GM12878 (cell line): ENCODE measurements around the gene ZNF687. TPM values are rescaled to one million over a fixed set of nuclear protein-coding genes. Genes with fewer than 3 reads are reported as not detected.

ENCODE experiments used
- ATAC-seq: fragments of 200-7000 bp; cut with Tn5 transposase; 3 replicates; pipeline ENCODE4 v1.9.1; 2020; ENCODE audit warnings: mild to moderate bottlenecking, moderate library complexity
- BruUV-seq: library from RNA; stranded (reverse); fragments of 400-500 nt; replicated peaks from 2 replicates; lab custom pipeline; 2021; lab: Mats Ljungman, UMichigan
- CTCF ChIA-PET: fragments of 300-600 bp; sonication (Branson Sonifier 250); formaldehyde crosslinking; extraction: SDS; loops from one replicate; lab custom pipeline; 2021; ENCODE audit warnings: inconsistent platforms; lab: Yijun Ruan, JAX
- POLR2A ChIA-PET: fragments of 350-600 bp; formaldehyde crosslinking; extraction: SDS; loops from one replicate; lab custom pipeline; 2021; ENCODE audit warnings: inconsistent platforms; lab: Charles Lee
- RAD21 ChIA-PET: fragments of 300-600 bp; sonication (Branson Sonifier 250); formaldehyde crosslinking; loops from one replicate; lab custom pipeline; 2023; ENCODE audit warnings: antibody characterized with exemption; ENCODE audit not compliant: unreplicated experiment; lab: Charles Lee
- SMC1A ChIA-PET: fragments of 300-600 bp; sonication (Branson Sonifier 250); formaldehyde crosslinking; loops from one replicate; lab custom pipeline; 2023; ENCODE audit not compliant: unreplicated experiment, uncharacterized antibody; lab: Charles Lee
- DNase-seq: peaks from one replicate; pipeline ENCODE4 v3.0.0-alpha.2; 2011; ENCODE audit warnings: low read depth, low spot score
- FAIRE-seq: peaks from 3 replicates; lab custom pipeline; 2011; peaks lifted over from hg19 to GRCh38; lab: Jason Lieb, UNC
- H2AFZ ChIP-seq: 2 replicates; pipeline ENCODE4 v1.6.0; 2011; ENCODE audit warnings: low read depth, low read length, control low read depth; ENCODE audit not compliant: control insufficient read depth
- H3K27ac ChIP-seq: 2 replicates; pipeline ENCODE4 v1.5.1; 2011; ENCODE audit warnings: control low read depth; ENCODE audit not compliant: control insufficient read depth, insufficient read depth
- H3K27me3 ChIP-seq, 2 experiments: replicated peaks in 1 of 2; 2 replicates each; pipeline versions ENCODE4 v1.6.0 to v1.6.1; 2011; ENCODE audit warnings: low read length in 1 of 2; ENCODE audit not compliant: control insufficient read depth in 2 of 2, insufficient read depth in 2 of 2
- H3K36me3 ChIP-seq, 2 experiments: 2 replicates each; pipeline ENCODE4 v1.5.1; 2011; ENCODE audit warnings: low read length in 1 of 2; ENCODE audit not compliant: control insufficient read depth in 2 of 2, insufficient read depth in 2 of 2
- H3K4me1 ChIP-seq: 2 replicates; pipeline ENCODE4 v1.6.1; 2011; ENCODE audit warnings: mild to moderate bottlenecking, low read length, moderate library complexity, mixed read lengths; ENCODE audit not compliant: control insufficient read depth, insufficient read depth
- H3K4me2 ChIP-seq: 2 replicates; pipeline ENCODE4 v1.6.0; 2011; ENCODE audit warnings: control low read depth; ENCODE audit not compliant: control insufficient read depth, insufficient read depth
- H3K4me3 ChIP-seq: fragments of 200-600 bp; sonication (generic); 2 replicates; pipeline ENCODE4 v1.5.1; 2016
- H3K79me2 ChIP-seq: 2 replicates; pipeline ENCODE4 v1.6.0; 2011; ENCODE audit warnings: low read length; ENCODE audit not compliant: control insufficient read depth, insufficient read depth
- H3K9ac ChIP-seq: 2 replicates; pipeline ENCODE4 v1.8.0; 2011; ENCODE audit warnings: low read length, control low read depth, mixed read lengths; ENCODE audit not compliant: control insufficient read depth, insufficient read depth
- H3K9me3 ChIP-seq: replicated peaks from 3 replicates; pipeline ENCODE4 v1.5.1; 2011; ENCODE audit warnings: mild to moderate bottlenecking, low read length; ENCODE audit not compliant: control insufficient read depth, insufficient read depth
- H4K20me1 ChIP-seq: 2 replicates; pipeline ENCODE4 v1.6.0; 2011; ENCODE audit not compliant: control insufficient read depth, insufficient read depth
- SMAD5 ChIP-seq: IDR thresholded peaks from 2 replicates; pipeline ENCODE4 v1.6.1; 2016; ENCODE audit warnings: antibody characterized with exemption, low read depth
- STAT1 ChIP-seq: fragments of 450-650 bp; conservative IDR thresholded peaks from 2 replicates; pipeline ENCODE4 v1.6.1; 2014; ENCODE audit warnings: antibody characterized with exemption, mild to moderate bottlenecking
- ZBED1 ChIP-seq: IDR thresholded peaks from 2 replicates; pipeline ENCODE4 v1.6.1; 2016; ENCODE audit warnings: borderline replicate concordance
- WGBS: methylation state at CpG from one replicate; pipeline ENCODE4 v1.1.6; 2016; ENCODE audit warnings: low lambda C conversion rate; ENCODE audit not compliant: insufficient replicate concordance, insufficient coverage; ENCODE audit errors: missing lambda C conversion rate; 5-methylcytosine and 5-hydroxymethylcytosine counted together
- in situ Hi-C: fragments of 300-500 bp; cut with MboI; formaldehyde crosslinking; loops from 9 replicates; pipeline ENCODE4 v1.14.3; 2018; ENCODE audit warnings: mixed read lengths
- intact Hi-C: fragments of 100-400 bp; cut with micrococcal nuclease; formaldehyde crosslinking; loops from one replicate; pipeline ENCODE4 v1.14.2; 2022; ENCODE audit not compliant: unreplicated experiment
- polyA plus RNA-seq, 11 experiments: library from polyadenylated mRNA; depleted of rRNA in 4 of 11; unstranded in 6 of 11; stranded (reverse) in 5 of 11; fragments of >200 nt; fragmentation: Nextera tagmentation in 4 of 11; fragmentation: Illumina TruSeq in 1 of 11; extraction: Ambion mirVana in 4 of 11; extraction: Trizol in 1 of 11; gene quantifications; 1 replicate in 1 of 11; 2 replicates in 10 of 11; pipeline versions ENCODE4 v1.2.1 to v1.2.3, GENCODE V29; 2011 to 2016; ENCODE audit warnings: inconsistent platforms in 2 of 11, missing spikeins in 2 of 11, low read depth in 1 of 11
- total RNA-seq, 4 experiments: library from RNA; depleted of rRNA in 3 of 4; stranded (reverse); fragments of >200 nt in 3 of 4; fragmentation: Illumina TruSeq in 1 of 4; extraction: Trizol in 1 of 4; gene quantifications; 2 replicates each; pipeline versions ENCODE4 v1.2.1 to v1.2.3, GENCODE V29; 2013 to 2021
- TF ChIP-seq, protein P1 (sequence below): fragments of 450-650 bp; IDR thresholded peaks from 2 replicates; pipeline ENCODE4 v1.6.1; 2017; ENCODE audit warnings: mild to moderate bottlenecking
- TF ChIP-seq, protein P2 (sequence below): fragments of 450-650 bp; IDR thresholded peaks from 2 replicates; pipeline ENCODE4 v1.6.1; 2014; ENCODE audit warnings: mild to moderate bottlenecking

ZNF687 gene
- total and polyA plus RNA-seq, 10 of the 15 experiments (the other 5 are each of a cell fraction or from before 2014, with no cell fraction given) = 0.08 to 30.9 (median 9.9) TPM

DNA sequence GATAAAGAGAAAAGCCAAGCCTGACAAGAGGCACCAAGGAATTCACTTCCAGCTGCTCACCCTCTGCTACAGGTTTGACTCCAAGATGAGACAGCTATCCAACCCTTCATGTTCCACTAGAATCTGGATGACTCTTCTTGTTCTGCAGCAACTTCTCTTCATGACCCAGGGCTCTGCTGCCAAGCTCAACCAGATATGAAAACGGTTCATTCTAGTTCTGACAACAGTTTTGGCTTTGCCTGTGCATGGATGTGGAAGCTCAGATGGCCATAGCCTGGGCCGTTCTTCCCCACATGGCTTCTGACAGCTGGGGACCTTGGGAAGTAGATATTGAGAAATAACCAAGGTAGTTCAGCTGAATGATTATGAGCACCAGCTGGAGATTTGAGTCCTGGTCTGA lies 31.4 kb downstream of the ZNF687 start:
- POLR2A ChIA-PET = interaction anchor here (0.5 to 4.8 kb wide), 4 partner anchors 14 to 464 kb away, joined by 3 to 19 read pairs (median 6); partner anchors contain the start of gene PI4KB

More for the DNA sequence above, 31.4 kb downstream of the ZNF687 start:
- H3K27ac ChIP-seq = no peak overlapping the region
- TF ChIP-seq ZBED1 = no peak
- TF ChIP-seq STAT1 = no peak
- TF ChIP-seq, protein P1, sequence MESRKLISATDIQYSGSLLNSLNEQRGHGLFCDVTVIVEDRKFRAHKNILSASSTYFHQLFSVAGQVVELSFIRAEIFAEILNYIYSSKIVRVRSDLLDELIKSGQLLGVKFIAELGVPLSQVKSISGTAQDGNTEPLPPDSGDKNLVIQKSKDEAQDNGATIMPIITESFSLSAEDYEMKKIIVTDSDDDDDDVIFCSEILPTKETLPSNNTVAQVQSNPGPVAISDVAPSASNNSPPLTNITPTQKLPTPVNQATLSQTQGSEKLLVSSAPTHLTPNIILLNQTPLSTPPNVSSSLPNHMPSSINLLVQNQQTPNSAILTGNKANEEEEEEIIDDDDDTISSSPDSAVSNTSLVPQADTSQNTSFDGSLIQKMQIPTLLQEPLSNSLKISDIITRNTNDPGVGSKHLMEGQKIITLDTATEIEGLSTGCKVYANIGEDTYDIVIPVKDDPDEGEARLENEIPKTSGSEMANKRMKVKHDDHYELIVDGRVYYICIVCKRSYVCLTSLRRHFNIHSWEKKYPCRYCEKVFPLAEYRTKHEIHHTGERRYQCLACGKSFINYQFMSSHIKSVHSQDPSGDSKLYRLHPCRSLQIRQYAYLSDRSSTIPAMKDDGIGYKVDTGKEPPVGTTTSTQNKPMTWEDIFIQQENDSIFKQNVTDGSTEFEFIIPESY = no peak
- TF ChIP-seq SMAD5 = no peak
- TF ChIP-seq, protein P2, sequence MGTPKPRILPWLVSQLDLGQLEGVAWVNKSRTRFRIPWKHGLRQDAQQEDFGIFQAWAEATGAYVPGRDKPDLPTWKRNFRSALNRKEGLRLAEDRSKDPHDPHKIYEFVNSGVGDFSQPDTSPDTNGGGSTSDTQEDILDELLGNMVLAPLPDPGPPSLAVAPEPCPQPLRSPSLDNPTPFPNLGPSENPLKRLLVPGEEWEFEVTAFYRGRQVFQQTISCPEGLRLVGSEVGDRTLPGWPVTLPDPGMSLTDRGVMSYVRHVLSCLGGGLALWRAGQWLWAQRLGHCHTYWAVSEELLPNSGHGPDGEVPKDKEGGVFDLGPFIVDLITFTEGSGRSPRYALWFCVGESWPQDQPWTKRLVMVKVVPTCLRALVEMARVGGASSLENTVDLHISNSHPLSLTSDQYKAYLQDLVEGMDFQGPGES = no peak
- SMC1A ChIA-PET = interaction anchor here (1.1 to 2.3 kb wide), 2 partner anchors 14 to 86 kb away, joined by 3 to 12 read pairs; partner anchors contain the start of genes PI4KB and PSMB4
- RAD21 ChIA-PET = interaction anchor here (1.8 kb wide), 1 partner anchor 27 kb away, joined by 4 read pairs; no protein-coding TSS in a partner anchor
- ATAC-seq (no peak), DNase-seq (no peak), FAIRE-seq (no peak)
- H3K36me3 ChIP-seq = peaks cover 10 to 37% of the 10 kb centered on the region in 2 experiments
- 0 out of 2 replicates have a peak, but pooled peaks cover 2% of the 10 kb centered on the region for H4K20me1 ChIP-seq
- H2AFZ ChIP-seq = no peak overlapping the region
- in situ Hi-C loops = no loop called here
- H3K9me3 ChIP-seq = no peaks in the 10 kb centered on the region
- H3K27me3 ChIP-seq = no peaks in the 10 kb centered on the region
- TSS peak; percentile 6 for BruUV-seq
- no peak overlapping the region for H3K4me3 ChIP-seq
- no peaks in the 10 kb centered on the region for H3K4me1 ChIP-seq
- intact Hi-C loops = no loop called here
- CTCF ChIA-PET = interaction anchor here (0.7 to 2.8 kb wide), 2 partner anchors 12 to 27 kb away, joined by 3 to 10 read pairs; no protein-coding TSS in a partner anchor
- no peak overlapping the region for H3K9ac ChIP-seq
- no peaks in the 10 kb centered on the region for H3K79me2 ChIP-seq
- WGBS = 66% methylated on average over 2 of the region's 2 CpGs
- H3K4me2 ChIP-seq = no peak overlapping the region
